Right lobe of liver (tissue), 4 donors: ENCODE data around the gene BCL2.

Experiments
- POLR2A ChIP-seq: fragments of 450-650 bp; IDR thresholded peaks from one replicate; pipeline ENCODE4 v1.6.1; 2017; ENCODE audit warnings: antibody characterized with exemption, mild to moderate bottlenecking
- TF ChIP-seq, protein P1 (sequence below), 4 donors: fragments of 200-600 bp in 3 of 4; fragments of 450-650 bp in 1 of 4; IDR thresholded peaks; one replicate each; pipeline versions ENCODE4 v1.5.1 to v1.8.0; 2016 to 2022; ENCODE audit warnings: antibody characterized with exemption in 4 of 4, mild to moderate bottlenecking in 2 of 4
- donor health status: DM: no; HTN: no; CAD: no.
- donor health status: DM: no; HTN: no; CAD: no.
- donor health status: DM: no; HTN: yes; CAD: no.

DNA sequence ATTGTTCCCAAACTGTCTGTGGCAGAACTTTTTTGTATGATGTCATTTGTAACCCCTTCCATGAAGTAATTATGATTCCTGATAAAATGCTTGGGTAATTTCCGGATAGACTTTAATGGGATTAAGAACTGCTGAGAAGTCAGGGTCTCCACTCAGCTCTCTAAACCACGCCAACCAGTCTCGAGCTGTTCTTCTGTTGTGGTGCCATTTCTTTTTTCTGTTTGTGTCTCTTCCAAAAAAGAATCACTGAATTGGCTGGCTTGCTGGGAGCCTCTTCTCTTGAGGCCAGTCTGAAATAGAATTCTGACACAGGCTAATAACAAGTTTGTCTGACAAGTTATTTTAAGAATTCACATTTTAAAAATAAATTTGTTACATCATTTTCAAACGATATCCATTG, 198.9 kb downstream of the BCL2 start:
- TF ChIP-seq, protein P1, sequence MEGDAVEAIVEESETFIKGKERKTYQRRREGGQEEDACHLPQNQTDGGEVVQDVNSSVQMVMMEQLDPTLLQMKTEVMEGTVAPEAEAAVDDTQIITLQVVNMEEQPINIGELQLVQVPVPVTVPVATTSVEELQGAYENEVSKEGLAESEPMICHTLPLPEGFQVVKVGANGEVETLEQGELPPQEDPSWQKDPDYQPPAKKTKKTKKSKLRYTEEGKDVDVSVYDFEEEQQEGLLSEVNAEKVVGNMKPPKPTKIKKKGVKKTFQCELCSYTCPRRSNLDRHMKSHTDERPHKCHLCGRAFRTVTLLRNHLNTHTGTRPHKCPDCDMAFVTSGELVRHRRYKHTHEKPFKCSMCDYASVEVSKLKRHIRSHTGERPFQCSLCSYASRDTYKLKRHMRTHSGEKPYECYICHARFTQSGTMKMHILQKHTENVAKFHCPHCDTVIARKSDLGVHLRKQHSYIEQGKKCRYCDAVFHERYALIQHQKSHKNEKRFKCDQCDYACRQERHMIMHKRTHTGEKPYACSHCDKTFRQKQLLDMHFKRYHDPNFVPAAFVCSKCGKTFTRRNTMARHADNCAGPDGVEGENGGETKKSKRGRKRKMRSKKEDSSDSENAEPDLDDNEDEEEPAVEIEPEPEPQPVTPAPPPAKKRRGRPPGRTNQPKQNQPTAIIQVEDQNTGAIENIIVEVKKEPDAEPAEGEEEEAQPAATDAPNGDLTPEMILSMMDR (IDR thresholded peaks at IDR 0.05), result no peak
- TF ChIP-seq POLR2A, result no peak
